Uterus (tissue), 4 donors: ENCODE measurements around the gene DPP10. TPM values are rescaled to one million over a fixed set of nuclear protein-coding genes. Genes with fewer than 3 reads are reported as not detected.

ENCODE experiments used
- DNase-seq, 2 donors: peaks; one replicate each; pipeline ENCODE4 v3.0.0-alpha.2; 2019 to 2020
- H3K27ac ChIP-seq, 2 donors: fragments of 200-600 bp; sonication (generic); 1 replicate in 1 of 2; 2 replicates in 1 of 2; pipeline ENCODE4 v1.5.1; 2016 to 2018
- H3K27me3 ChIP-seq, 2 donors: fragments of 200-600 bp; sonication (generic); one replicate each; pipeline ENCODE4 v1.5.1; 2018 to 2019; ENCODE audit warnings: control low read depth in 1 of 2
- H3K36me3 ChIP-seq, 2 donors: fragments of 200-600 bp; sonication (generic); one replicate each; pipeline ENCODE4 v1.5.1; 2019; ENCODE audit warnings: control low read depth in 1 of 2
- H3K4me1 ChIP-seq, 2 donors: fragments of 200-600 bp; sonication (generic); one replicate each; pipeline ENCODE4 v1.5.1; 2018 to 2019; ENCODE audit warnings: control low read depth in 1 of 2
- H3K4me3 ChIP-seq, 2 donors: fragments of 200-600 bp; sonication (generic); 1 replicate in 1 of 2; 2 replicates in 1 of 2; pipeline ENCODE4 v1.5.1; 2018 to 2019; ENCODE audit warnings: mild to moderate bottlenecking in 1 of 2
- H3K9me3 ChIP-seq, 2 donors: fragments of 200-600 bp; sonication (generic); one replicate each; pipeline ENCODE4 v1.5.1; 2019; ENCODE audit warnings: control low read depth in 1 of 2
- POLR2A ChIP-seq, 2 donors: fragments of 450-650 bp; IDR thresholded peaks; one replicate each; pipeline ENCODE4 v1.6.1; 2016; ENCODE audit warnings: antibody characterized with exemption in 2 of 2, mild to moderate bottlenecking in 1 of 2, moderate library complexity in 1 of 2
- intact Hi-C: fragments of 100-400 bp; cut with DNase I; formaldehyde crosslinking; loops from one replicate; pipeline ENCODE4 v1.15.1; 2023; ENCODE audit warnings: low total_unique reads
- total RNA-seq, 4 donors: library from RNA; depleted of rRNA in 3 of 4; stranded (reverse); fragments of >200 nt in 3 of 4; gene quantifications; one replicate each; pipeline versions ENCODE4 v1.1.0 to v1.2.4, GENCODE V29; 2014 to 2023
- TF ChIP-seq, protein P1 (sequence below), 4 experiments: fragments of 200-600 bp in 2 of 4; fragments of 450-650 bp in 2 of 4; sonication (generic) in 2 of 4; IDR thresholded peaks; one replicate each; pipeline ENCODE4 v1.5.1; 2016 to 2019; ENCODE audit warnings: antibody characterized with exemption in 4 of 4, mild to moderate bottlenecking in 2 of 4, moderate library complexity in 1 of 4
- donor health status: DM: yes; HTN: yes; CAD: no.

DPP10 gene
- total RNA-seq, 4 donors from 2014 or later: 33.0 TPM; not detected in 3

DNA sequence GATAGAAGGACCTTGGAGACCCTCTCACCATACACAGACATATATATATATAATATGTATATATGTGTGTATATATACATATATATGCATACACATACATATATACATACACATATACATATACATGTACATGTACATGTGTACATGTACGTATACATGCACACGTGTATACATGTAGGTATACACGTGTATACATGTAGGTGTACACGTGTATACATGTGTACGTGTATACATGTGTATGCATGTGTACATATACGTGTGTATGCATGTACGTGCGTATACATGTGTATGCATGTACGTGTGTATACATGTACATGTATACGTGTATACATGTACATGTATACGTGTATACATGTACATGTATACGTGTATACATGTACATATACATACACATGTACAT lies 54.5 kb downstream of the DPP10 start:
- Histone ChIP-seq H3K9me3 (no peaks in the 10 kb centered on the region), H3K27ac (no peak overlapping the region), H3K27me3 (no peaks in the 10 kb centered on the region), H3K36me3 (no peaks in the 10 kb centered on the region), H3K4me1 (no peaks in the 10 kb centered on the region), H3K4me3 (no peak overlapping the region)
- TF ChIP-seq POLR2A (IDR thresholded peaks at IDR 0.05): no peak
- TF ChIP-seq, protein P1, sequence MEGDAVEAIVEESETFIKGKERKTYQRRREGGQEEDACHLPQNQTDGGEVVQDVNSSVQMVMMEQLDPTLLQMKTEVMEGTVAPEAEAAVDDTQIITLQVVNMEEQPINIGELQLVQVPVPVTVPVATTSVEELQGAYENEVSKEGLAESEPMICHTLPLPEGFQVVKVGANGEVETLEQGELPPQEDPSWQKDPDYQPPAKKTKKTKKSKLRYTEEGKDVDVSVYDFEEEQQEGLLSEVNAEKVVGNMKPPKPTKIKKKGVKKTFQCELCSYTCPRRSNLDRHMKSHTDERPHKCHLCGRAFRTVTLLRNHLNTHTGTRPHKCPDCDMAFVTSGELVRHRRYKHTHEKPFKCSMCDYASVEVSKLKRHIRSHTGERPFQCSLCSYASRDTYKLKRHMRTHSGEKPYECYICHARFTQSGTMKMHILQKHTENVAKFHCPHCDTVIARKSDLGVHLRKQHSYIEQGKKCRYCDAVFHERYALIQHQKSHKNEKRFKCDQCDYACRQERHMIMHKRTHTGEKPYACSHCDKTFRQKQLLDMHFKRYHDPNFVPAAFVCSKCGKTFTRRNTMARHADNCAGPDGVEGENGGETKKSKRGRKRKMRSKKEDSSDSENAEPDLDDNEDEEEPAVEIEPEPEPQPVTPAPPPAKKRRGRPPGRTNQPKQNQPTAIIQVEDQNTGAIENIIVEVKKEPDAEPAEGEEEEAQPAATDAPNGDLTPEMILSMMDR (IDR thresholded peaks at IDR 0.05): no peak
- intact Hi-C loops: no loop called here
- no peak for DNase-seq

DNA sequence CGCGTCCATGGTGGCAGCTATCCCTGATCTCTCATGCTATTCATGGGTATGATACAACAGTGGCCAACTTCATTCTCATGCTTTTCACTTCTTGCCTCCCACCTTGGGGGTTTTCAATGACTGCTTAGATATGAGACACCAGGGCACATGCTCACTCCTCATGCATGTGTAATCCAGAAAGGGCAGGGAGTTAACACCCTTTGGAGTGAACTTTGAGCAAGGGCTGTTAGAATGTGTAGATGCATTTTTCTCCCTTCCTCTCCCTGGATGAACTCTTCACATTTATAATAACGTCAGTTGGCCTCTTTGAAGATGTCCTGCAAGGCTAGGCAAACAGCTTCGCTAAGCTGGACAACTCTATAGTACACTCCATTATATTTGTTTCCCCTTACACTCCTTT lies 56.7 kb downstream of the DPP10 start:
- Histone ChIP-seq H3K4me3 (no peak overlapping the region), H3K9me3 (no peaks in the 10 kb centered on the region), H3K27me3 (no peaks in the 10 kb centered on the region), H3K36me3 (no peaks in the 10 kb centered on the region), H3K4me1 (no peaks in the 10 kb centered on the region), H3K27ac (no peak overlapping the region)
- no peak for TF ChIP-seq POLR2A (IDR thresholded peaks at IDR 0.05)
- TF ChIP-seq, protein P1 (IDR thresholded peaks at IDR 0.05): no peak
- intact Hi-C loops: no loop called here
- no peak for DNase-seq

DNA sequence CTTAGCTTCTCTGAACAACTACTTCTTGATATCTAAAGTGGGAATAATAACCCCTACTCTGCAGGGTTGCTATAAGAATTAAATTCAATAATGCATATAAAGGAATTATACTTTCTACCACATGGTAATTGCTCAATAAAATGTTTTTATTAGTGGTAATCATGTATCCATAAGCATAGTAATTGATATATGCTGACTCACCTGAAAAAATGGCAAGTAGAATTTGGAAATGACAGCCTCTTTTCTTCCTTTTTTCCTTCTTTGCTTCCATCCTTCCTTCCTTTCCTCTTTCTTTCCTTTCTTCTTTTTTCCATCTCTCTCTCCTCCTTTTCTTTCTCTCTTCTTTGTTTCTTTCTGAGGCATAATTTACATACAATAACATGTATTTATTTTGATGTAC lies 65.3 kb downstream of the DPP10 start:
- no peaks in the 10 kb centered on the region for H3K27me3 ChIP-seq
- intact Hi-C loops: no loop called here
- TF ChIP-seq, protein P1 (IDR thresholded peaks at IDR 0.05): no peak
- TF ChIP-seq POLR2A (IDR thresholded peaks at IDR 0.05): no peak

DNA sequence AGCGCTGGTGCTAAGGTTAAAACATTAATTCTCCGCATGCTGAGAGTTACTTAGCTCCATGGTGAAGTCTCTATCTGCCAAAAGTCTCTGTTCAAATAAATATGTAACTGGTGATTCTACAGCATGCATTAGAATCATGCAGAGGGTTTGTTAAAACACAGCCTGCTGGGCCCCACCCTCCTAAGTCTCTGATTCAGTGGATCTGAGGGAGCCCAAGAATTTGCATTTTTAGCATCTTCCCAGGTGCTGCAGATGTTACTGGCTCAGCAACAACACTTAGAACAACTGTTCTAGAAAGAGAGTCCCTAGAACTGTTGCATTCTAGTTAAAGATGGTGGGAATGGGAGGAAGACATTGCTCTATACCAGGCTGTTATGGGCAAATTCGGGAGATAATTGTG lies 73.4 kb downstream of the DPP10 start:
- TF ChIP-seq, protein P1 (IDR thresholded peaks at IDR 0.05): no peak
- TF ChIP-seq POLR2A (IDR thresholded peaks at IDR 0.05): no peak
- Histone ChIP-seq H3K4me1 (no peaks in the 10 kb centered on the region), H3K27me3 (no peaks in the 10 kb centered on the region), H3K9me3 (no peaks in the 10 kb centered on the region), H3K4me3 (no peak overlapping the region), H3K36me3 (no peaks in the 10 kb centered on the region), H3K27ac (no peak overlapping the region)
- DNase-seq: no peak
- intact Hi-C loops: no loop called here

More for the DNA sequence above, 65.3 kb downstream of the DPP10 start:
- Histone ChIP-seq H3K4me1 (no peaks in the 10 kb centered on the region), H3K27ac (no peak overlapping the region), H3K4me3 (no peak overlapping the region), H3K9me3 (no peaks in the 10 kb centered on the region), H3K36me3 (no peaks in the 10 kb centered on the region)
- no peak for DNase-seq

DNA sequence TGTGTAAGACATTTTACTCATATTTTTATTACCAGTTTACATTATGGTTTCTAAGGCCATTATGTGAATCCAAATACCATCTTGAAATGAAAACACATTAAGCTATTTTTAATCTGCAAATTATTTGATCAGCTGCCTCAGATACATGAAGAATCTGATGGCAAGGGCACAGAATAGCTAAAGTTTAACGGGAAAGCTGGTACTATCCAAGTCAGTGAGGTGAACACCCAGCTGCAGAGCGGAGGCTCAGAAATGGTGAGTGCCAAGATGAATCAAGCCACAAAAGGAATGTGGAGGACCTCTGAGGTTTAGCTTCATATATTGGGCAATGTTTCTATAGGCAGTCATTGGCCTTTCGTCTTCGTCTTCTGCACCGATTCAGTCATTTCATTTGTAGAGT lies 75.1 kb downstream of the DPP10 start:
- no peak overlapping the region for H3K4me3 ChIP-seq
- H3K4me1 ChIP-seq: no peaks in the 10 kb centered on the region
- H3K27me3 ChIP-seq: no peaks in the 10 kb centered on the region
- H3K27ac ChIP-seq: no peak overlapping the region
- no peaks in the 10 kb centered on the region for H3K9me3 ChIP-seq
- TF ChIP-seq, protein P1 (IDR thresholded peaks at IDR 0.05): no peak
- TF ChIP-seq POLR2A (IDR thresholded peaks at IDR 0.05): no peak
- no peak for DNase-seq
- intact Hi-C loops: no loop called here
- no peaks in the 10 kb centered on the region for H3K36me3 ChIP-seq
